HepG2 (cell line): ENCODE measurements around the gene PBOV1. TPM values are rescaled to one million over a fixed set of nuclear protein-coding genes. Genes with fewer than 3 reads are reported as not detected.

Experiments used
- FOXO1 ChIP-seq: sonication (generic); formaldehyde crosslinking; IDR thresholded peaks from 2 replicates; pipeline ENCODE4 v1.4.0; 2020; ENCODE audit warnings: missing genetic modification reagents
- GATAD2A ChIP-seq: IDR thresholded peaks from 2 replicates; pipeline ENCODE4 v1.6.1; 2016
- GRHL1 ChIP-seq: sonication (generic); formaldehyde crosslinking; conservative IDR thresholded peaks from 2 replicates; pipeline ENCODE4 v1.8.0; 2022; ENCODE audit warnings: missing genetic modification reagents
- HOXD1 ChIP-seq: sonication (generic); formaldehyde crosslinking; IDR thresholded peaks from 2 replicates; pipeline ENCODE4 v1.5.0; 2020; ENCODE audit warnings: missing genetic modification reagents
- ISL2 ChIP-seq: sonication (generic); formaldehyde crosslinking; IDR thresholded peaks from 2 replicates; pipeline ENCODE4 v1.5.0; 2020; ENCODE audit warnings: missing genetic modification reagents
- NR2F2 ChIP-seq: IDR thresholded peaks from 2 replicates; pipeline ENCODE4 v1.6.1; 2012; ENCODE audit warnings: low read depth, inconsistent platforms, borderline replicate concordance
- SP5 ChIP-seq: IDR thresholded peaks from 2 replicates; pipeline ENCODE4 v1.6.1; 2016; ENCODE audit warnings: low read depth, borderline replicate concordance
- SRF ChIP-seq: IDR thresholded peaks from 2 replicates; pipeline ENCODE4 v1.6.1; 2011; ENCODE audit warnings: mild to moderate bottlenecking, low read depth, low read length, moderate library complexity
- TBX3 ChIP-seq: fragments of 450-650 bp; IDR thresholded peaks from 2 replicates; pipeline ENCODE4 v1.6.1; 2017; ENCODE audit warnings: antibody characterized with exemption, mild to moderate bottlenecking, inconsistent platforms, borderline replicate concordance
- TEAD3 ChIP-seq: optimal IDR thresholded peaks from 2 replicates; pipeline ENCODE3; 2016; ENCODE audit warnings: borderline replicate concordance
- THAP9 ChIP-seq: sonication (generic); formaldehyde crosslinking; IDR thresholded peaks from 2 replicates; pipeline ENCODE4; 2020; ENCODE audit warnings: missing genetic modification reagents, mild to moderate bottlenecking, borderline replicate concordance
- ZBTB39 ChIP-seq: sonication (generic); formaldehyde crosslinking; IDR thresholded peaks from 2 replicates; pipeline ENCODE4 v1.5.0; 2020; ENCODE audit warnings: missing genetic modification reagents
- ZNF431 ChIP-seq: sonication (generic); formaldehyde crosslinking; IDR thresholded peaks from 2 replicates; pipeline ENCODE4 v1.9.0; 2022; ENCODE audit warnings: missing genetic modification reagents, low read depth, mild to moderate bottlenecking, borderline replicate concordance
- ZNF550 ChIP-seq: sonication (generic); formaldehyde crosslinking; IDR thresholded peaks from 2 replicates; pipeline ENCODE4 v1.4.0; 2020; ENCODE audit warnings: mild to moderate bottlenecking, missing genetic modification reagents, borderline replicate concordance
- ZNF567 ChIP-seq: sonication (generic); formaldehyde crosslinking; IDR thresholded peaks from 2 replicates; pipeline ENCODE4 v1.8.1; 2023; ENCODE audit warnings: mild to moderate bottlenecking, missing genetic modification reagents, borderline replicate concordance
- ZNF770 ChIP-seq: sonication (generic); formaldehyde crosslinking; IDR thresholded peaks from 2 replicates; pipeline ENCODE4 v1.5.0; 2020; ENCODE audit warnings: mild to moderate bottlenecking, missing genetic modification reagents
- polyA plus RNA-seq, 8 experiments: library from polyadenylated mRNA; depleted of rRNA in 3 of 8; stranded (reverse) in 7 of 8; unstranded in 1 of 8; fragments of >200 nt; fragmentation: Illumina TruSeq in 4 of 8; extraction: Trizol in 4 of 8; gene quantifications; 2 replicates each; pipeline versions ENCODE4 v1.2.1 to v1.2.3, GENCODE V29; 2011 to 2016; ENCODE audit warnings: low read depth in 4 of 8, missing spikeins in 1 of 8, mixed read lengths in 1 of 8; ENCODE audit not compliant: insufficient read depth in 1 of 8
- total RNA-seq, 5 experiments: library from RNA; depleted of rRNA; stranded (reverse); fragments of >200 nt; fragmentation: Illumina TruSeq; extraction: Trizol; gene quantifications; 2 replicates each; pipeline ENCODE4 v1.2.3, GENCODE V29; 2016; ENCODE audit warnings: low read depth in 1 of 5
- TF ChIP-seq, protein P1 (sequence below): IDR thresholded peaks from 2 replicates; pipeline ENCODE4 v1.6.1; 2016

Gene PBOV1
- total and polyA plus RNA-seq, 2 of the 13 experiments (the other 11 are each of a cell fraction or from before 2014, with no cell fraction given), result not detected

- TF ChIP-seq THAP9 (CRISPR knock-in tag) (no peak), TEAD3 (CRISPR knock-in tag) (peak; percentile 25), ZNF431 (CRISPR knock-in tag) (no peak), SRF (no peak), SP5 (peak; percentile 23; the same call in 1 of the 2 replicates), FOXO1 (CRISPR knock-in tag) (peak; percentile 62; the same call in 1 of the 2 replicates), GRHL1 (no peak), ZBTB39 (CRISPR knock-in tag) (no peak), ISL2 (CRISPR knock-in tag) (no peak), GATAD2A (peak; percentile 83), HOXD1 (no peak), ZNF770 (CRISPR knock-in tag) (no peak), NR2F2 (no peak), ZNF550 (no peak), ZNF567 (CRISPR knock-in tag) (no peak), TBX3 (peak; percentile 72; the same call in 1 of the 2 replicates)
- TF ChIP-seq, protein P1, sequence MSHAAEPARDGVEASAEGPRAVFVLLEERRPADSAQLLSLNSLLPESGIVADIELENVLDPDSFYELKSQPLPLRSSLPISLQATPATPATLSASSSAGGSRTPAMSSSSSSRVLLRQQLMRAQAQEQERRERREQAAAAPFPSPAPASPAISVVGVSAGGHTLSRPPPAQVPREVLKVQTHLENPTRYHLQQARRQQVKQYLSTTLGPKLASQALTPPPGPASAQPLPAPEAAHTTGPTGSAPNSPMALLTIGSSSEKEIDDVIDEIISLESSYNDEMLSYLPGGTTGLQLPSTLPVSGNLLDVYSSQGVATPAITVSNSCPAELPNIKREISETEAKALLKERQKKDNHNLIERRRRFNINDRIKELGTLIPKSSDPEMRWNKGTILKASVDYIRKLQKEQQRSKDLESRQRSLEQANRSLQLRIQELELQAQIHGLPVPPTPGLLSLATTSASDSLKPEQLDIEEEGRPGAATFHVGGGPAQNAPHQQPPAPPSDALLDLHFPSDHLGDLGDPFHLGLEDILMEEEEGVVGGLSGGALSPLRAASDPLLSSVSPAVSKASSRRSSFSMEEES (CRISPR knock-in tag), result peak; percentile 95
Observed at GRCh38 chr6:138231381-138231886, 13.1 kb upstream of the PBOV1 start (continued).
